PFSK-1 (cell line): ENCODE data around the gene GRIN3A.

Experiments used
- FOXP2 ChIP-seq: optimal IDR thresholded peaks from 2 replicates; pipeline ENCODE3; 2011; ENCODE audit warnings: borderline replicate concordance, control low read depth, inconsistent platforms; ENCODE audit not compliant: insufficient read depth; ENCODE audit errors: extremely low read length, extremely low read depth
- POLR2AphosphoS5 ChIP-seq: IDR thresholded peaks from 2 replicates; pipeline ENCODE4 v1.6.1; 2012; ENCODE audit warnings: low read depth, mild to moderate bottlenecking, control low read depth, low read length, moderate library complexity
- REST ChIP-seq, 2 experiments: IDR thresholded peaks; 2 replicates each; pipeline versions ENCODE4 v1.6.1 to v1.8.0; 2011 to 2012; ENCODE audit warnings: low read depth in 2 of 2, low read length in 2 of 2, control low read depth in 1 of 2, inconsistent platforms in 1 of 2, mild to moderate bottlenecking in 1 of 2, moderate library complexity in 1 of 2; ENCODE audit not compliant: insufficient read depth in 1 of 2
- SIN3A ChIP-seq: IDR thresholded peaks from 2 replicates; pipeline ENCODE4 v1.6.1; 2012; ENCODE audit warnings: mild to moderate bottlenecking, low read length, moderate library complexity, borderline replicate concordance; ENCODE audit not compliant: insufficient read depth
- TAF1 ChIP-seq: IDR thresholded peaks from 2 replicates; pipeline ENCODE4 v1.6.1; 2012; ENCODE audit warnings: low read length, control low read depth, borderline replicate concordance; ENCODE audit not compliant: insufficient read depth

GRIN3A gene

DNA sequence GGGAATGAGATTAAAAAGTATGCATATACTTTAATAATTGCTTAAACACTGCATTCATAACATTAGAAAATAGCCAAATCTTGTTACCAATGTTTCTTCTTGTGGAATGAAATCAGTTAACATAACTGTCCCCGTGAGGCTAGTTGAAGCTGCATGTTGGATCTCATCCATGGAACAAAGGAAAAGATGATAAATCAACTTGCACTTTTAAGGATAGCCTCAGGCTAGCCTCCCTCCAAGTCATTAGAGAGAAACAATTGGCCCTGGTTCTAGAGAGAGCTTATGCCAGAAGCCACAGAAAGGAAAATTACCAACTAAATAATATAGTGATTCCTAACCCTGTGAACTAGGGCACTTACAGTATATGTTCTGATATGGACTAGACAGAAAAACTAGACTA lies 66.9 kb downstream of the GRIN3A start:
- TF ChIP-seq SIN3A (no peak), FOXP2 (no peak), REST (IDR thresholded peaks at IDR 0.05; ENCODE audit: insufficient read depth in 1 of 2, low read depth in 2 of 2, low read length in 2 of 2) (no peak), POLR2AphosphoS5 (no peak), TAF1 (no peak)

GRCh38 chr9:101668421-101668820 lies 70.0 kb downstream of the GRIN3A start:
- TF ChIP-seq SIN3A (no peak), FOXP2 (no peak)

GRCh38 chr9:101664453-101664852 lies 74.0 kb downstream of the GRIN3A start:
- TF ChIP-seq TAF1 (no peak), REST (IDR thresholded peaks at IDR 0.05; ENCODE audit: insufficient read depth in 1 of 2, low read depth in 2 of 2, low read length in 2 of 2) (no peak), SIN3A (no peak), FOXP2 (no peak), POLR2AphosphoS5 (no peak)

DNA sequence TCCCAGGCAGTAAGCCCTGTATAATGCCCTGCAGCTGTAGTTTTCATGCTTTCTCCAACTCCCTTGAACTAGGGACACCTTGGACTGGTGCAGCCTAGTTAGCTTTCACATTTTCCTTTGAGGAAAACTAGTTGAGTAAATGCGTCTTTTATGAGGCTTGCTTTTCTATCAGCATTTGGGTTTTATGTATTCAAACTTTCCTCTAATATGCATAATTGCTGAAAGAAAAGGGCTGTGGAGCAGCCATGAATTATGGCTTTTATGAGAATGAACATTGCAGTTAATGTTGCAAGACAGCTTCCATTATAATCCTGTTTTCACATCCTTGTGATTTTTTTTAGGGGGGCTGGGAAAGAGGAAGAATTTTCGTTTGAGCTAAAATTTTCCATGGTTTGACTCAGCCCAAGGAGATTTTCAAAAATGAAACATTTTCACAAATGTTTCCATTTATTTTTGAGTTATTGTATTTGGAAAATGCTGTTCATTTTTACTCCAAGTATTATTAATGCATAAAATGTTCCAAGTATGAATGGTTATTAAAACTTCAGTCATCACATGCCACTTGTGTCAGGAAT lies 85.8 kb downstream of the GRIN3A start:
- TF ChIP-seq FOXP2 (no peak), SIN3A (no peak), REST (IDR thresholded peaks at IDR 0.05; ENCODE audit: insufficient read depth in 1 of 2, low read depth in 2 of 2, low read length in 2 of 2) (no peak), TAF1 (no peak), POLR2AphosphoS5 (no peak)

DNA sequence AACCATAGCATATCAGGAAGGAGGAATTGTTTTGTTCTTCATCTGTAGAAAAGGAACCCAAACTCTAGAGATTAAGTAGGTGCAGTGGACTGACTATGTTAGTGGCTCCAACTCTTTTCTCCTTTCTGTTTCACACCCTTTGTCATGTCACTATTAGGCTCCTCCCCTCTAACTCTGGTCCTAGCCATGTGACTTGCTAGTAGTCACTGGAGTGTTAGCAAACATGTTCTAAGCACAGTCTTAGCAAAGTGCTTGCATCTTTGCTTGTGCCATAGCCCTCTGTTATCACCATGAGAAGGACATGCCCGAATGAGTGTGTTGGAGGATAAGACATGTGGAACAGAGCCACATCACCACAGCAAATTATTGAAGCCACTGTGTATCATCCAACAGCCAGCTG lies 88.3 kb downstream of the GRIN3A start:
- TF ChIP-seq REST (IDR thresholded peaks at IDR 0.05; ENCODE audit: insufficient read depth in 1 of 2, low read depth in 2 of 2, low read length in 2 of 2) (no peak), POLR2AphosphoS5 (no peak), TAF1 (no peak), FOXP2 (no peak), SIN3A (no peak)
